Cardiac muscle cell (in vitro differentiated cells and primary cell): ENCODE results near the gene ZNF541. TPM values are rescaled to one million over a fixed set of nuclear protein-coding genes. Genes with fewer than 3 reads are reported as not detected.
A peak's percentile ranks its signal among the peaks of the same experiment; 100 is the strongest.
"Not testable (repeated sequence)": the region's sequence is repeated elsewhere in the genome, so short reads cannot be mapped to it uniquely, and the experiment has no call there.

ENCODE experiments used
- DNase-seq, 2 donors: peaks; one replicate each; pipeline versions ENCODE4 v3.0.0 to v3.0.0-alpha.2; 2010 to 2017; ENCODE audit warnings: low read depth in 1 of 2, low spot score in 1 of 2
- H3K27ac ChIP-seq: fragments of 200-600 bp; sonication (generic); 2 replicates; pipeline ENCODE4 v1.5.1; 2016
- H3K27me3 ChIP-seq: fragments of 200-600 bp; sonication (generic); 2 replicates; pipeline ENCODE4 v1.6.0; 2016; ENCODE audit warnings: control low read depth
- H3K36me3 ChIP-seq: fragments of 200-600 bp; sonication (generic); 2 replicates; pipeline ENCODE4 v1.5.1; 2016; ENCODE audit warnings: control low read depth
- H3K4me1 ChIP-seq: fragments of 200-600 bp; sonication (generic); 2 replicates; pipeline ENCODE4 v1.8.1; 2017; ENCODE audit warnings: low read depth, mild to moderate bottlenecking, mixed run types
- H3K4me3 ChIP-seq: fragments of 200-600 bp; sonication (generic); 2 replicates; pipeline ENCODE4 v1.5.1; 2016; ENCODE audit warnings: mild to moderate bottlenecking
- H3K9me3 ChIP-seq: fragments of 200-600 bp; sonication (generic); 2 replicates; pipeline ENCODE4 v1.5.1; 2017; ENCODE audit warnings: low read depth, mild to moderate bottlenecking, control low read depth
- polyA plus RNA-seq: library from polyadenylated mRNA; unstranded; fragments of >200 nt; fragmentation: Nextera tagmentation; extraction: Ambion mirVana; gene quantifications from 2 replicates; pipeline ENCODE4 v1.2.1, GENCODE V29; 2016
- total RNA-seq: library from RNA; depleted of rRNA; stranded (reverse); fragments of >200 nt; gene quantifications from 2 replicates; pipeline ENCODE4 v1.2.3, GENCODE V29; 2016
- TF ChIP-seq, protein P1 (sequence below): IDR thresholded peaks from 2 replicates; pipeline ENCODE4 v1.5.1; 2012; ENCODE audit warnings: low read depth, mild to moderate bottlenecking, low read length

The ZNF541 gene
- total and polyA plus RNA-seq, 2 experiments from 2014 or later, result not detected

DNA sequence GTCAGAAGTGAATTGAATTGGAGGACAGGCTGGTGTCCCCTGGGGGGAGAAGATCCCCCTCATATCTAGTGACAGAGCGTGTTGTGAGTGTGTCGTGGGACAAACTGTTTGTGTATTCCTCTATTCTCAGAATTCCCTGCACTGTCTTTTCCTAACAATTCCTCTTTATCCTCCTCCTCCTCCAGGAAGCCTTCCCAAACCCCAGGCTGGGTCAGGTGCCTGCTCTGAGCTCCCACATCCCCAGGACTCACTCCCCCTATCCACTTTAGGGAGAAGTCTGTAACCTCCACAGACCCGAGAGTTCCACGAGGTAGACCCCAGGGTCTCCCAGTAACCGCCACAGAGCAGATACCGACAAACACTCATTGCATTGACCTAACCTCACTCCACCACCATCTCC is 20.9 kb upstream of the ZNF541 start:
- no peaks in the 10 kb centered on the region for H3K4me1 ChIP-seq
- H3K27ac ChIP-seq, result no peak overlapping the region
- no peak for DNase-seq
- no peaks in the 10 kb centered on the region for H3K36me3 ChIP-seq
- TF ChIP-seq, protein P1, sequence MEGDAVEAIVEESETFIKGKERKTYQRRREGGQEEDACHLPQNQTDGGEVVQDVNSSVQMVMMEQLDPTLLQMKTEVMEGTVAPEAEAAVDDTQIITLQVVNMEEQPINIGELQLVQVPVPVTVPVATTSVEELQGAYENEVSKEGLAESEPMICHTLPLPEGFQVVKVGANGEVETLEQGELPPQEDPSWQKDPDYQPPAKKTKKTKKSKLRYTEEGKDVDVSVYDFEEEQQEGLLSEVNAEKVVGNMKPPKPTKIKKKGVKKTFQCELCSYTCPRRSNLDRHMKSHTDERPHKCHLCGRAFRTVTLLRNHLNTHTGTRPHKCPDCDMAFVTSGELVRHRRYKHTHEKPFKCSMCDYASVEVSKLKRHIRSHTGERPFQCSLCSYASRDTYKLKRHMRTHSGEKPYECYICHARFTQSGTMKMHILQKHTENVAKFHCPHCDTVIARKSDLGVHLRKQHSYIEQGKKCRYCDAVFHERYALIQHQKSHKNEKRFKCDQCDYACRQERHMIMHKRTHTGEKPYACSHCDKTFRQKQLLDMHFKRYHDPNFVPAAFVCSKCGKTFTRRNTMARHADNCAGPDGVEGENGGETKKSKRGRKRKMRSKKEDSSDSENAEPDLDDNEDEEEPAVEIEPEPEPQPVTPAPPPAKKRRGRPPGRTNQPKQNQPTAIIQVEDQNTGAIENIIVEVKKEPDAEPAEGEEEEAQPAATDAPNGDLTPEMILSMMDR, result no peak
- H3K9me3 ChIP-seq, result no peaks in the 10 kb centered on the region
- no peak overlapping the region for H3K4me3 ChIP-seq
- H3K27me3 ChIP-seq, result no peaks in the 10 kb centered on the region

DNA sequence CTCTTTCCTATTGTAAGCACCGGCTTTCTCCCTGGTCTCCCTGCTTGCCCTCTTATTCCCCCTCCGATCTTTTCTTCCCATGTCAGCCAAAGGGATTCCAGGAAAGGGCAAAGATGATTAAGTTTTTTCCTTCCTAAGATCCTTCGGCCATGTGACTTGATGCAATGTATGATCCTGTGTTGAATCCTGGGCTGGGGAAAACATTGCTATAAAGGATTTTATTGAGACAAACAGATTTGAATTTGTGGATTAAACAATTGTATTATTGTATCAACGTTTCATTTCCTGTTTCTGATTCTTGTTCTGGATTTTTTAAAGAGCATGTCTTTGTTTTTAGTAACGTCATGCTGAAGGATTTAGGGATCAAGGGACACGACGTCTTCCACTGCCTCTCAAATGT is 16.9 kb upstream of the ZNF541 start:
- no peaks in the 10 kb centered on the region for H3K36me3 ChIP-seq
- no peak for DNase-seq
- H3K27ac ChIP-seq, result no peak overlapping the region
- H3K27me3 ChIP-seq, result no peaks in the 10 kb centered on the region
- H3K4me1 ChIP-seq, result no peaks in the 10 kb centered on the region
- H3K4me3 ChIP-seq, result no peak overlapping the region
- TF ChIP-seq, protein P1, result no peak
- no peaks in the 10 kb centered on the region for H3K9me3 ChIP-seq

DNA sequence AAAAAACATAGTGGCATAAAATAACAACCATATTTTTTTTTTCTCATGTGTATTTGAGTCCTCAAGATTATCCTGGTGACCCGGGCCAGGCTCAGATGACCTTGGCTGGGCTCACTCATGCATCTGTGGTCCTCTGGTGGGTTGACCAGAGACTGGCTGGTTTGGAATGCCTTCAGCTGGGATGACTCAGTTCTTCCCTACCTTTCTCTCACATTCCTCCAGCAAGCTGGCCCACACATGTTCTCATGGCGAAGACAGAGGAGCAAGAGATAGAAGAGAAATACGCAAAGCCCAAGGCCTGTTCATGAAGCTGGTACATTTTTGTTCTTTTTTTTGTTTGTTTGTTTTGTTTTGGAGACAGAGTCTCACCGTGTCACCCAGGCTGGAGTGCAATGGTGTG is 14.3 kb upstream of the ZNF541 start:
- no peaks in the 10 kb centered on the region for H3K9me3 ChIP-seq
- H3K36me3 ChIP-seq, result no peaks in the 10 kb centered on the region
- H3K27ac ChIP-seq, result no peak overlapping the region
- TF ChIP-seq, protein P1, result no peak
- peak in 1 of 2 donors; percentile 46 for DNase-seq
- H3K27me3 ChIP-seq, result no peaks in the 10 kb centered on the region
- no peak overlapping the region for H3K4me3 ChIP-seq
- H3K4me1 ChIP-seq, result no peaks in the 10 kb centered on the region

DNA sequence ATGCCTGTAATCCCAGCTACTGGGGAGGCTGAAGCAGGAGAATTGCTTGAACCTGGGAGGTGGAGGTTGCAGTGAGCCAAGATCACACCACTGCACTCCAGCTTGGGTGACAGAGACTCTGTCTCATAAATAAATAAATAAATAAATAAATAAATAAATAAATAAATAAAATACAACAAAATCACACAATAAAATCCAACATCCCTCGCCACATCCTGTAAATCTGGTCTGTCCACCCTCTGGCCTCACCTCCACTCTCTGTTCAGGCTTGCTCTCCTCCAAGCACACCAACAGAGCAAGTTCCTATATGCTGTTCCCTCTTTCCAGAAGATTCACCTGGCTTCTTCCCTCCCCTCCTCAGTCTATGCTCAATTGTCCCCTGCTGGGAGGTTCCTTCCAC is 10.2 kb upstream of the ZNF541 start:
- not testable (repeated sequence) for DNase-seq, H3K9me3 ChIP-seq, H3K4me1 ChIP-seq, H3K27me3 ChIP-seq, H3K4me3 ChIP-seq, H3K27ac ChIP-seq, H3K36me3 ChIP-seq

DNA sequence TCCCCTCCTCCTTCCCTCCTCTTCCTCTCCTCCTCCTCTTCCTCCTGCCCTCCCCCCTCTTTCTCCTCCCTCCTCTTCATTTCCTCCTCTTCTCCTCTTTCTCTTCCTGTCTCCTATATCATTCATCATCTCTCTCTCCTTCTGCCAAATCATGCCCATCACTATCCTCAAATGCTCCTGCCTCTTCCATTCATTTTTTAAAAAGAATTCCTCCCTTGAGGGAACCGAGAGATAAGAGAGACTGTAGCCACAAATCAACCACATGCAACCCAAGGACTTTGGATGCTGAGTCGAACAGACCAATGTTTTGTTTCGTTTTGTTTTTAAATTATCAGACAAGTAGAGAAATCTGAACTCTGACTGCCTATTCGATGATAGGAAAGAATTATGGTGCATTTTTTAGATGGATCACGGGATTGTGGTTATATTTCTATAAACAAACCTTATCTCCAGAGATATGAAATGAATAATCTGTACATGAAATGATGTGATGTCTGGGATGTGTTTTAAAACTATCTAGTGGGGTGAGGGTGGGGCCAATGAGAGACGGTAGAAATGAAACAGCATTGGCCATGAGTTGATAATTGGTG is 9.5 kb upstream of the ZNF541 start:
- Histone ChIP-seq H3K27ac (no peak overlapping the region), H3K9me3 (no peaks in the 10 kb centered on the region), H3K27me3 (no peaks in the 10 kb centered on the region), H3K4me3 (no peak overlapping the region), H3K4me1 (no peaks in the 10 kb centered on the region), H3K36me3 (no peaks in the 10 kb centered on the region)
- peak in 1 of 2 donors; percentile 92 for DNase-seq
- TF ChIP-seq, protein P1, result no peak

DNA sequence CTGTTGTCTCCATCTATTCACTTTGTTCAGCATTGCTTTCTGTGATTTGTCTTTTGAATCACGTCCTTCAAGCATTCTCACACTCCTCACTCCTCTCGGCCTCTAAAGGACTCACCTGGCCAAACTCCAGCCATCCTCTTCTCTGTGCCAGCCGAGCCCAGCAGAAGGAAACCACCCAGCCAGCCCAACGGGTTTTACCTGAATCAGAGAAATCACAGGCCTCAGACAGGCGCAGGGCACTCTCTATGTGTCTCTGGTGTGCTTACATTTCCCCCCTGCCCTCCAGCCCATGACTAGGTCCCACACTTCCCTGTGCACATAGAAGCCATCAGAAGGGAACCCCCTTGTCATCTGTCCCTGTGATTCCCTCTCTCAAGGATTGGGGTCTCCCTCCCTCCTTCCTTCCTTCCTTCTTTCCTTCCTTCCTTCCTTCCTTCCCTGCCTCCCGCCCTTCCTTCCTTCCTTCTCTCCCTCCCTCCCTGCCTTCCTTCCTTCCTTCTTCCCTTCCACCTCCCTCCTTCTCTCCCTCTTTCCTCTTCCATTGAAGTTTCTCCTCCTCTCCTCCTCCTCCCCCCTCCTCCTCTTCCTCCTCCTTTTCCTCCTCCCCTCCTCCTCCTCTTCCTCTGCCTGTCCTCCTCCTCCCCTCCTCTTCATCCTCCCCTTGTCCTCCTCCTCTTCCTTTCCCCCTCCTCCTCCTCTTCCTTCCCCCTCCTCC is 8.8 kb upstream of the ZNF541 start:
- TF ChIP-seq, protein P1, result no peak
- Histone ChIP-seq H3K9me3 (no peaks in the 10 kb centered on the region), H3K36me3 (no peaks in the 10 kb centered on the region), H3K27ac (no peak overlapping the region), H3K27me3 (no peaks in the 10 kb centered on the region), H3K4me3 (no peak overlapping the region), H3K4me1 (no peaks in the 10 kb centered on the region)
- no peak for DNase-seq
